GM18861 (cell line): ENCODE data around the gene C11orf42.
A peak's percentile ranks its signal among the peaks of the same experiment; 100 is the strongest.

Experiments used
- ATAC-seq: cut with Tn5 transposase; IDR thresholded peaks from one replicate; pipeline ENCODE4 v1.9.1; 2021; ENCODE audit not compliant: unreplicated experiment

C11orf42 gene

GRCh38 chr11:6205366-6205765 is at the start of gene C11orf42:
Gene C11orf42 (plus strand): TSS chr11:6205557. CDS start chr11:6205616, 59 bp downstream.
- ATAC-seq = no peak

DNA sequence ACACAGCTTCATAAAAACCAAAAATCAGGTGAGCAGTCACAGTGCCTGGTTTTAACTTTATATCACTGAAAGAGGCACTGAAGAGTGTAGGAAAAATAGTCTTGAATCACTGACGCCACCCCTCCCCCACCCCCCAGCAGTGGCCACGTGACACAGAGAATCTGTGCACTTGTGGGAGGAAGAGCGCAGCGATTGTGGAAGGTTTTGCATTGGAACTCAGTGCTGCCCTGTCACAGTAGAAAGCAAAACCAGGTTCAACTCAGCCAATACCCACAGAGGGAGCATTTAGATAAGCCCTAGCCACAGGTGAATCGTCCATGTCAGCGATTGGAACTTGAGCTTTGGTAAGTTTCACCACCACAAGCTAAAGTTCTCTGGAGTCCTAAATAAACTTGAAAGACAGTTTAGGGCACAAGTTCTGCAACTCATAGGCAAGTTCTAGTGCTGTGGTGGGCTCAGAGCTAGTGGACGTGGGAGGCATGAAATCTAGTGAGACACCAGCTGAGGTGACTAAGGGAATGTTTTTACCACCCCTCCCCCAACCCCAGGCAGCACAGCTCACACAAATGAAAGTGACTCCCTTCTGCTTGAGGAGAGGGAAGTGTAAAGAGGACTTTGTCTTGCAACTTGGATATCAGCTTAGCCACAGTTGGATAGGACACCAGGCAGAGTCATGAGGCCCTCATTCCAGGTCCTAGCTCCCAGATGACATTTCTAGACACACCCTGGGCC is 48.6 kb upstream of the C11orf42 start:
- ATAC-seq = no peak

DNA sequence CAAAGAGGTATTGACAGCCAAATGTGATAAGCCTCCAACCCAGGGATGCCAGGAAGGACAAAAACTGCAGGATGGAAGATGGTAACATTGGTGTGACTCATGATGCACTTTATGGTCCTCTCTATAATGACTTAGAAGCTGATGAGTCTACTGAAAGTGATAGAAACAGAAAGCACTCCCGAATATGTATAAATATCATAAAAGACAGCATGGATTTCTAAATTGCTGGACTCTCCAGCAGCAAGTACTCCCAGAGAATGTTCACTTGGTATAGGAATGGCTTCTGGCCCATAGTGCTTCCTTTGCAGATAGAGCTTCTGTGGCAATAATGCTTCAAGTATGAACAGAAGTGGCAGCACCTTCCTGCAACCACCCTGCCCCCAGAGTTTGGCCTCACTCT is 35.1 kb upstream of the C11orf42 start, which contains the start of gene OR52B2:
TSS of gene OR52B2 (minus strand) at position 101 of the 400 bp plus-strand sequence. CDS start at position 101, 0 bp downstream.
- ATAC-seq = no peak

DNA sequence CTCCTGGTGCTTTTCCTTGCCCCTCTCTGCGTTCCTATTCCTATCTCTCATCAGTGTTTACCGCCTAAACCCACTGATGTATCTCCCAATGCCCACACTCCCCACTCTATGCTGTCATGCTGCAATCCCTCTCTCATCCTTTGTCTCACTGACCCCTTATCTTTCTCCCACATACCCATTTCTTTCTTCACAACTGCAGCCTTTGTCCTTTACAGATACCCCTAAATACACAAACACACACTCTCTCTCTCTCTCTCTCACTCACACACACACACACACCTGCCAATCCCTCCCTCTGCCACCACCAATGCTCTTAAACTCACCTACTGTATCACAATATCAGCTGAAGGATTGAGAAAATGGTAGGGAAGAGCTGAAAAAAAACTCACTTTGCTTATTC is 29.9 kb upstream of the C11orf42 start:
- no peak for ATAC-seq

- ATAC-seq = no peak
Observed at GRCh38 chr11:6191742-6192141, 13.6 kb upstream of the C11orf42 start.

DNA sequence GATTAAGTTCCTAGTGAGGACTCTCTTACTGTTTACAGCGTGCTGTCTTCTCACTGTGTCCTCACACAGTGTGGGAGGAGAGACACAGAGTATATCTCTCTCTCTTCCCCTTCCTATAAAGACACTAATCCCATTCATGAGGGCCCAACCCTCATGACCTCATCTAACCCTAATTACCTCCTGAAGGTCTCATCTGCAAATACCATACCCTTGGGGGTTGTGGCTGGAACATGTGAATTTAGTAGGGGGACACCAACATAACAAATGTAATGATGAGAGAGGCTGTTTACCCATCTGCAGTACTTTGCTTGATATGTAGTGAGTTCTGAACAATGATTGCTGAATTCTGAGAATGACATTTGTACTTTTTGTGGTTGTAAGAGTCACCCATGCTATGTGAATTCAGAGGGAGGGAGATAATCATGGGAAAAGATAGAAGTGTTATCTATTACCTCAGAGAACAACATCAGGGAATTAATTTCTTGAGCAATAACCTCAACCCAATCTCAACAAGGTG is 11.2 kb upstream of the C11orf42 start:
- ATAC-seq = no peak

GRCh38 chr11:6196396-6196795 is 9.0 kb upstream of the C11orf42 start:
- peak; percentile 47 for ATAC-seq

DNA sequence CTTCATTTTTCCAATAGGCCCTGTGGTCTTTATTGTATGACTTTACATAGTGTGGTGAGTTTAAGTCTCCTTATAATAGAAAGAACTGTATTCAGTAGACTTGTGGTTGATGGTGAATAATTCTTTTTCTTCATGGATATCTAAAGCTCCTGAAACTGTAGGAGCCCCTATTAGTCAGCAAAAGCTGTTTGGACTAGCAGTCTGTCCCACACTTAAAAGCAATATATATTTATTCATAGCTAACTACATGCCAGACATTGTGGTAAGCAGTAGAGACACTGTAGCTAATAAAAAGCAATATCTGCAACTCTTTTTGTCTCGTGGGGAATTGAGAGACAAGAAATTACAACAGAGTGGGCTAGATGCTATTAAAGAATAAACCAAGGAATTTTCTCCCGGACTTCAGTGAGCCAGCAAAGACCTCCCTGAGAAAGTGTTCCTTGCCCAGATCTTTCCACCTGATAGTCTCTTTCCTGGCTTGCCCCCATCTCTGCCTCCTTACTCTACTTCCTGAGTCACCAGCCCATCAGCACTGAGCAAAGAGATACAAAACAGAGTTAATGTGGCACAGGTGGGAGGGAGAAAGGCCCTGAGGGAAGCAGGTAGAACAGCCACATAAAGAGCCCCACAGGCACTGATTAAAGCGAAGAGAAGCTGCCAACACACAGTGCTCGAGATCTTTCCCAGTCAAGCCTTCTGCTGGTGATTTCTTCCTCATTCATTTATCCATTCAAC is 7.7 kb upstream of the C11orf42 start:
- ATAC-seq = no peak

DNA sequence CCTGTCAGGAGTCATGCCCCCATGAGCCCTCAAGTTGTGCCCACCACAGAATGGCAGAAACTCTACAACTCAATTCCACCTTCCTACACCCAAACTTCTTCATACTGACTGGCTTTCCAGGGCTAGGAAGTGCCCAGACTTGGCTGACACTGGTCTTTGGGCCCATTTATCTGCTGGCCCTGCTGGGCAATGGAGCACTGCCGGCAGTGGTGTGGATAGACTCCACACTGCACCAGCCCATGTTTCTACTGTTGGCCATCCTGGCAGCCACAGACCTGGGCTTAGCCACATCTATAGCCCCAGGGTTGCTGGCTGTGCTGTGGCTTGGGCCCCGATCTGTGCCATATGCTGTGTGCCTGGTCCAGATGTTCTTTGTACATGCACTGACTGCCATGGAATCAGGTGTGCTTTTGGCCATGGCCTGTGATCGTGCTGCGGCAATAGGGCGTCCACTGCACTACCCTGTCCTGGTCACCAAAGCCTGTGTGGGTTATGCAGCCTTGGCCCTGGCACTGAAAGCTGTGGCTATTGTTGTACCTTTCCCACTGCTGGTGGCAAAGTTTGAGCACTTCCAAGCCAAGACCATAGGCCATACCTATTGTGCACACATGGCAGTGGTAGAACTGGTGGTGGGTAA is 6.1 kb upstream of the C11orf42 start, which contains the start of gene OR52W1:
TSS of gene OR52W1 (plus strand) at position 51 of the 637 bp plus-strand sequence. CDS start at position 51, 0 bp downstream.
- no peak for ATAC-seq

- no peak for ATAC-seq
Observed at GRCh38 chr11:6200975-6201374, 4.4 kb upstream of the C11orf42 start.

DNA sequence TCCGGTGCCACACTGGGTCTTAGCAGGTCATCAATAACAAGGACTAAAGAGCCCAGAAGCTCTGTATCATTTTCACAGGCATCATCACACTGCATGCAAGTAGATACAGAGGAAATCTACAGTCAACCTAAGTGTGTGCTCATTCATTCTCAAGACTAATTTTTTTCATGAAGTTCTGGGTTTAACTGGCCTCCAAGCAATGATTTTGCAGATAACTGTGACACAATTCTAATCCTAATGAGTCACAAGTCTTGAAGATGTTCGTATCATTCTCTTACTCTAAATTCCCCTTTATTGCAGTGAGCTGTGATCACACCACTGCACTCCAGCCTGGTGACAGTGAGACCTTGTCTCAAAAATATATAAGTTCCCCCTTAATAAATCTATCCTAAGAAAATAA is 3.9 kb upstream of the C11orf42 start:
- no peak for ATAC-seq

- ATAC-seq = no peak
Observed at GRCh38 chr11:6202041-6202440, 3.3 kb upstream of the C11orf42 start.

DNA sequence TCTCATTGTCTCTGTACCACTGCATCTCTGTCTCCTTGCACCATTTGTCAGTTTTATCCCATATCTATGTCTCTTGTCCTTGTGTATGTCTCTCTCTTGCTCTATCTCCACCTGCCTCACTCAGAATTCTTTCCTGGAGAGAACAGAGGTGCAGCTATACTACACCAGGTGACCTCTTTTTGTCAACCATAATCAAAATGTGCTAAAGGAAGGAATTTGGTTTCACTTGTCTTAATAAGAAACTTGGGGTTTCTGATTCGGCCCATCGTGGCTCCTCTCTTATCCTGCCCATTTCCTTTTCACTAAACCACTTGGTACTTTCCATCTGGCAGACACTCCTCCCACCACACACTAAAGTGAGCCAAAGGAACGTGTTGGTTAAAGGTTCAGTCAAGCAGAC is 2.0 kb upstream of the C11orf42 start:
- ATAC-seq = peak; percentile 83

DNA sequence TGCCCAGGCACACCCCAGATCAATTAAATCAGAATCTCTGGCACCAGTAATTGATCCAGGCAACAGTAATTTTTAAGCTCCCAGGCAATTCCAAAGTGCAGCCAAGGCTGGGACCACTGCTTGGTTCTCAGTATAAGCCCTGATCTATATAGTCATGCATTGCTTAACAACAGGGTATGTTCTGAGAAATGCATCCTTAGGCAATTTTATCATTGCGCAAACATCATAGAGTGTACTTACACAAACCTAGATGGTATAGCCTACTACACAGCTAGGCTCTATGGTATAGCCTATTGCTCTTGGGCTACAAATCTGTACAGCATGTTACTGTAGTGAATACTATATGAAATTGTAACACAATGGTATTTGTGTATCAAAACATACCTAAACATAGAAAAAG is 651 bp upstream of the C11orf42 start:
- no peak for ATAC-seq

DNA sequence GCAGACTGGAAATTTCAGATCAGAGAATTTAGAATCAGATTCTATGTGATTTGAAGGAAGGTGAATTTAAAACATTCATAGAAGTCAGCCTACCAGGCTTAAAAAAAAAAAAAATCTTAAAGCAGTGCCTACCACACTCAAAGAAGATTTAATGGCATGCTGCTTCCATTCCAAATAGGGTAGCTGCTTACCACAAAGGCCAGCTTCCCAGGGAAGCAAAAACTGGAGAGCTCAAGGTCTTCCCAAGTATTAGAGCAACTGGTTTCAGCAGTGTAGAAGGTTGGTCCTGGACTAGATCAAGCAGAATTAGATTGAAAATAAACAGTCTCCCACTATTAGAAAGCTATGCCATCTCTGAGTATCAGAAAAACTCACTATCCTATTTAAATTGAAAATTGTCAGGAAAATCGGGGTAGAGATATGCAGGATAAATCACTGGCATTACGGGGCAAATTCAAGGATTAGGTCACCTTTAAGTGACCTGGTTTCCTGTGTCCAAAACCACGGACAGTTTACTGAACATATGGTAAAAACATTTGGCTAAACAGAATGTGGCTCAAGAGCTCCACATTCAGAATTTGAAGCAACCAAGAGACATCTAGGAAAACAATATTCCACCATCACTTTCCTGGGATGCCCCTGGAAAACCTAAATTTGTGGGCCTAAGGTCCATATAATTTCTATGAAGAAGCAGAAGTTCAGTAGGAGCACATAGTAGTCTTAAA is 1.3 kb downstream of the C11orf42 start:
- no peak for ATAC-seq

- ATAC-seq = no peak
Observed at GRCh38 chr11:6209801-6210200, 4.4 kb downstream of the C11orf42 start.

- ATAC-seq = no peak
Observed at GRCh38 chr11:6210274-6210955, 5.1 kb downstream of the C11orf42 start.

DNA sequence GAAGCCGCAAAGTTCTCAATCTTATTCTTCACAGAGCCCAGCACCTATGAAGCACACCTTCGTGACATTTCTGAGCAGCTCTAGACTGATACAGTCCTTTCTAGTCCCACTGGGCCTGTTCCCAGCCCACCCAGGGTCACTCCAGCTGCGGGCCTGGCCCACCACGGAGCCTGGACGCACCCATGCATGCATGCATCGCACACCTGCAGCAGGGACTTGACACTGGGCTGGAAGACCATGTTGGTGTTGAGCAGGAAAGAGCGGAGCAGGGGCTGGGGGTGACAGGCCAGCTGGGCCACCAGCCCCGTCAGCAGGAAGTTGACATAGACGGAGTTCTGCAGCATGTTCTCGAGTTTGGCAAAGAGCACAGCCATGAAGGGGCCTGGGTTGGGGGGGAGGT is 9.2 kb downstream of the C11orf42 start:
- no peak for ATAC-seq

DNA sequence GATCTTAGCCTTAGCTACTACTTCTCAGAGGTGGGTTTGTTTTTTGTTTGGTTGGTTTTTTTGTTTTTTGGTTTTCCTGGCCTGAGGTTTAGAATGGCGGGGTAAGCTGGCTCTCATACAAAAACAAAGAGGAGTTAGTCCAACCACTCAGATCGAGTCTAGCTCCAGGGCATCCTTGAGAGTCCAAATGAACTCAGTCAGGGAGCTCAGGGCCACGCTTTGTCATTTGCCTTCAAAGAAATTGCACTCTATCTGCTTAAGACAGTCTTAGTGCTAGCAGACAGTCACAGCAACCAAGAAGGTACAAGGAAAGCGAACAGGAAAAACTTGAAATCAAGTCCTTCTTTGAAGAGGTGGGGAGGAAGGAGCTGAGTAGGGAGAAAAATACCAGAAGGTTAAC is 11.1 kb downstream of the C11orf42 start:
- no peak for ATAC-seq

GRCh38 chr11:6217722-6218121 is 12.4 kb downstream of the C11orf42 start:
- no peak for ATAC-seq
